Measurements from ENCODE around the gene TBXA2R. TPM values are rescaled to one million over a fixed set of nuclear protein-coding genes. Genes with fewer than 3 reads are reported as not detected.

TBXA2R gene
- total RNA-seq, 1 donor from 2014 or later: 0.39 TPM

DNA sequence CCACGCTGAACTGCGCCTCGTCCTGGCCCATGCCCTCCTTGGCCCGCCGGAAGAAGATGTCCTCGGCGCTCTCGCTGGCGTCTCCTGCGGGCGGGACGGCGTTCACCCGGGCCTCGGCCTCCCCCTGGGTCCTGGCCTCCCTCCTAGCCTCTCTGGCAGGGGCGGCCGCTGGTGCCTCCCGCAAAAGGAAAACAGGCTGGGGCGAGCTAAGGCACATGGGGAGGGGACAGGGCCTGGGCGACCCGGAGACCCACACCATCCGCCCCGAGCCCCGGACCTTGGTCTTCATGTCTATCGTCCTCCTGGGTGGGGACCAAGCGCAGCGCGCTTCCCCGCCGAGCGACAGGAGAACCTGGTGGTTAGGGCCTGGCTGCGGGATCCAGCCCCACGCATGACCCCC, 5.7 kb upstream of the TBXA2R start:
- TF ChIP-seq CTCF (IDR thresholded peaks at IDR 0.05; ENCODE audit: insufficient read depth, low read depth, low read length) (no peak), EZH2 (IDR thresholded peaks at IDR 0.05; ENCODE audit: insufficient read depth, low read length) (no peak)
- Histone ChIP-seq H3K9ac (ENCODE audit: low read length) (no peak overlapping the region), H3K4me1 (ENCODE audit: insufficient read depth, low read length) (peaks cover 14% of the 10 kb centered on the region), H2AFZ (ENCODE audit: low read depth, low read length) (no peak overlapping the region), H3K36me3 (ENCODE audit: insufficient read depth, low read length) (no peaks in the 10 kb centered on the region), H3K27me3 (ENCODE audit: insufficient read depth, low read length) (no peaks in the 10 kb centered on the region), H3K9me3 (ENCODE audit: insufficient read depth, low read depth, low read length) (no peaks in the 10 kb centered on the region), H3K27ac (ENCODE audit: low read depth, low read length) (no peak overlapping the region), H4K20me1 (ENCODE audit: insufficient read depth, low read length) (peaks cover 6% of the 10 kb centered on the region), H3K79me2 (ENCODE audit: insufficient read depth, low read length) (no peaks in the 10 kb centered on the region), H3K4me3 (ENCODE audit: insufficient read depth, low read depth, low read length) (no peak overlapping the region), H3K4me2 (ENCODE audit: low read length) (no peak overlapping the region)
- peaks cover 7% of the 10 kb centered on the region for H3K4me1 Mint-ChIP-seq (ENCODE audit: low read depth, unreplicated experiment)
- FAIRE-seq (no peak), DNase-seq (ENCODE audit: low read depth) (no peak)
- H3K9me3 Mint-ChIP-seq (ENCODE audit: unreplicated experiment): no peaks in the 10 kb centered on the region
- peaks cover 8% of the 10 kb centered on the region for H3K36me3 Mint-ChIP-seq (ENCODE audit: low read depth, unreplicated experiment)
- H3K4me3 Mint-ChIP-seq (ENCODE audit: unreplicated experiment): no peak overlapping the region
- no peak overlapping the region for H3K27ac Mint-ChIP-seq (ENCODE audit: unreplicated experiment)
- peaks cover 6% of the 10 kb centered on the region for H3K27me3 Mint-ChIP-seq (ENCODE audit: low read depth, unreplicated experiment)

DNA sequence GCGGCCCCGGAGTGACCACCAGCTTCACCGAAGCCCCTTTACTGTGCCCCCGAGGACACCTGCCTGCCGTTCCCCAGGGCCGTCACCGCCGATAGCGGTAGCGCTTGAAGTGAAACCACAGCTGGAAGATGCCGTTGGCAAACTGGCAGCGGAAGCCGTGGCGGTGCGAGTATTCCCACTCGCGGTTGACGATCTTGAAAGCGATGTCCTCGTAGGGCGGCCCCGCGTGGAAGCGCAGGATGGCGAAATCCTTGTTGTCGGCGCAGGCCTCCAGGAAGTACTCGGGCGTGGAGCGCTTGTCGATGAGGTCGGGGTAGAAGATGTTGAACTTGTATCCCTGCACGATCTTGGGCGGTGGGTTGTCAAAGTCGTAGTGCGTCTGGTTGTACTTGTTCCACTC, 5.2 kb upstream of the TBXA2R start:
- DNase-seq (ENCODE audit: low read depth) (no peak), FAIRE-seq (no peak)
- Mint-ChIP-seq H3K36me3 (ENCODE audit: low read depth, unreplicated experiment) (peaks cover 4% of the 10 kb centered on the region), H3K4me1 (ENCODE audit: low read depth, unreplicated experiment) (peaks cover 7% of the 10 kb centered on the region), H3K27me3 (ENCODE audit: low read depth, unreplicated experiment) (peaks cover 6% of the 10 kb centered on the region), H3K4me3 (ENCODE audit: unreplicated experiment) (no peak overlapping the region), H3K27ac (ENCODE audit: unreplicated experiment) (no peak overlapping the region), H3K9me3 (ENCODE audit: unreplicated experiment) (no peaks in the 10 kb centered on the region)
- H3K79me2 ChIP-seq (ENCODE audit: insufficient read depth, low read length): no peaks in the 10 kb centered on the region
- H3K4me3 ChIP-seq (ENCODE audit: insufficient read depth, low read depth, low read length): no peak overlapping the region
- TF ChIP-seq EZH2 (IDR thresholded peaks at IDR 0.05; ENCODE audit: insufficient read depth, low read length) (no peak), CTCF (IDR thresholded peaks at IDR 0.05; ENCODE audit: insufficient read depth, low read depth, low read length) (no peak)
- H3K4me1 ChIP-seq (ENCODE audit: insufficient read depth, low read length): peaks cover 19% of the 10 kb centered on the region
- no peaks in the 10 kb centered on the region for H3K27me3 ChIP-seq (ENCODE audit: insufficient read depth, low read length)
- no peaks in the 10 kb centered on the region for H3K9me3 ChIP-seq (ENCODE audit: insufficient read depth, low read depth, low read length)
- H2AFZ ChIP-seq (ENCODE audit: low read depth, low read length): no peak overlapping the region
- H3K36me3 ChIP-seq (ENCODE audit: insufficient read depth, low read length): no peaks in the 10 kb centered on the region
- H4K20me1 ChIP-seq (ENCODE audit: insufficient read depth, low read length): peaks cover 6% of the 10 kb centered on the region
- H3K9ac ChIP-seq (ENCODE audit: low read length): no peak overlapping the region
- no peak overlapping the region for H3K4me2 ChIP-seq (ENCODE audit: low read length)
- no peak overlapping the region for H3K27ac ChIP-seq (ENCODE audit: low read depth, low read length)

DNA sequence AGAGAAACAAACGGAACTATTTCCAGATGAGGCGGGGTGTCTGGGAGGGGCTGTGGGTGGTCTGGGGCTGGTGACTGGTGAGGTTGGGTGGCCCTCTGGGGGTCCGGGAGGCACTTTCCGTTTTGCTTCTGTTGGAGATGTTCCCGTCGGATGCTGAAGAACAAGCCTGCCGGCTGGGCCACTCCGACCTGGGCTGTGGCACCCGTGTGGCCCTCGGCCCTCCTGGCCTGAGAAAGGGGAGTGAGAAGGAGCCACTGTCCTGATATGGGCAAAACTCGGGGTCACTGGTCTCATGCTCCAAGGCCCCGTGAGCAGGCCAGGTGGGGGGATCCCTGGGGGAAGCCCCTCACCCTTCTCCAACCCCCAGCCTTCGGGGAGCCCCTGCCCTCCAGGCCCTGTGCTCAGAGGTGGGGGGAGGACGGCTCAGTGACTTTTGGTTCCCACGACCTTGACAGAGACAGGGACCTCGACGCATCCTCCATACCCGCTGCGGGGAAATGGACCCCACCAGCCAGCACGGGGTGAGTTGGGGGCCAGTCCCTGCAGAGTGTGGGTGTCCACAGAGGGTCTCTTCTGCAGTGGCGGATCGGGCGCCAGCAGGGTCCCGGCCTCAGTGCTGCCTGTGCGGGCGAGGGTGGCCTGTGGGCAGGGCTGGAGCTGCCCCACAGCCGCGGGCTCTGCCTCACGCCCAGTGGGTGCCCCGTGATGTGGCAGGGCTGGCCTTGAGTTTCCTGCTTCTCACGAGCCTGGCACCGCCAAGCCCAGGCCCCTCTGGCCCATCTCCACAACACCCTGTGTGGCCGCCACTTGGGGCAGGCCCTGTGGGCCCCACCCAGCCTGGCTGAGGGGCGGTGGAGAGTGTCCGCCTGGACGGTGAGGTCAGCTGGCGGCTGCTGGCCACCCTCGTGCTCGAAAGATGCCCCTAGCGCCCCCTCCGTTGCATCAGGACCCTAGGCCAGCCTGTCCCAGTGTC, 4.4 kb upstream of the TBXA2R start:
- Histone ChIP-seq H3K4me2 (ENCODE audit: low read length) (no peak overlapping the region), H3K4me3 (ENCODE audit: insufficient read depth, low read depth, low read length) (no peak overlapping the region), H3K36me3 (ENCODE audit: insufficient read depth, low read length) (no peaks in the 10 kb centered on the region), H3K9me3 (ENCODE audit: insufficient read depth, low read depth, low read length) (no peaks in the 10 kb centered on the region), H4K20me1 (ENCODE audit: insufficient read depth, low read length) (peaks cover 6% of the 10 kb centered on the region), H3K9ac (ENCODE audit: low read length) (no peak overlapping the region), H3K27ac (ENCODE audit: low read depth, low read length) (no peak overlapping the region), H3K79me2 (ENCODE audit: insufficient read depth, low read length) (no peaks in the 10 kb centered on the region), H2AFZ (ENCODE audit: low read depth, low read length) (no peak overlapping the region), H3K27me3 (ENCODE audit: insufficient read depth, low read length) (no peaks in the 10 kb centered on the region), H3K4me1 (ENCODE audit: insufficient read depth, low read length) (peaks cover 21% of the 10 kb centered on the region)
- Mint-ChIP-seq H3K4me3 (ENCODE audit: unreplicated experiment) (no peak overlapping the region), H3K36me3 (ENCODE audit: low read depth, unreplicated experiment) (peaks cover 4% of the 10 kb centered on the region), H3K4me1 (ENCODE audit: low read depth, unreplicated experiment) (peaks cover 7% of the 10 kb centered on the region), H3K27ac (ENCODE audit: unreplicated experiment) (no peak overlapping the region), H3K9me3 (ENCODE audit: unreplicated experiment) (no peaks in the 10 kb centered on the region), H3K27me3 (ENCODE audit: low read depth, unreplicated experiment) (peaks cover 6% of the 10 kb centered on the region)
- TF ChIP-seq CTCF (IDR thresholded peaks at IDR 0.05; ENCODE audit: insufficient read depth, low read depth, low read length) (no peak), EZH2 (IDR thresholded peaks at IDR 0.05; ENCODE audit: insufficient read depth, low read length) (no peak)
- FAIRE-seq: no peak
- DNase-seq (ENCODE audit: low read depth): no peak

Measured in astrocyte (in vitro differentiated cells and primary cell).